GM12892 (cell line): ENCODE measurements around the gene RAB6C.
"Not testable (repeated sequence)": the region's sequence is repeated elsewhere in the genome, so short reads cannot be mapped to it uniquely, and the experiment has no call there.

ENCODE experiments used
- POLR2A ChIP-seq: IDR thresholded peaks from 2 replicates; pipeline ENCODE4 v1.6.1; 2011; ENCODE audit warnings: low read depth, low read length, control low read depth
- POLR2AphosphoS5 ChIP-seq: IDR thresholded peaks from 2 replicates; pipeline ENCODE4 v1.6.1; 2011; ENCODE audit warnings: low read depth, low read length, control low read depth

DNA sequence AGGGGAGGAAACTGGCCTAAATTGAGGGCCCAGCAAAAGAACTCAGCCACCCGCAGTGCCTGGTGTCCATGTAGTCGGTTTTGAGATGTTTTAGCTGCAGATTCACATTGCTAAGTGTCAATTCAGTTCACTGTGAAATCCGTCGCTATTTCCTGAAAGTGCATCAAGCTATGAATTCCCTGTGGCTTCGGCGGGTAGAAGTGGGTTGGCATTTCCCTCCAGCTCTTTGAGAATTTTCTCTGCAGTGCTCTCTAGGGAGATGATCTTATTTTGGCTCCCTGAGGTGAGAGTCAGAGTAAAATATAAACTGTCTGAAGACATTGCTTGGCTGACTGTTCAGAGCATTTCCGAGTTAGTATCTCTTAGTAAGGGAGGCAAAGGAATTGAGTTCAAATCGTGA is 36.0 kb upstream of the RAB6C start:
- not testable (repeated sequence) for TF ChIP-seq POLR2AphosphoS5, POLR2A
